MCF 10A (cell line): Measurements from ENCODE around the gene RNF150. TPM values are rescaled to one million over a fixed set of nuclear protein-coding genes. Genes with fewer than 3 reads are reported as not detected.
A peak's percentile ranks its signal among the peaks of the same experiment; 100 is the strongest.

Source experiments
- BruUV-seq: library from RNA; stranded (reverse); fragments of 400-500 nt; replicated peaks from 2 replicates; lab custom pipeline; 2021; lab: Mats Ljungman, UMichigan
- CTCF ChIA-PET: fragments of 300-600 bp; sonication (Branson Sonifier 250); formaldehyde crosslinking; extraction: SDS; loops from one replicate; lab custom pipeline; 2021; ENCODE audit warnings: antibody characterized with exemption, inconsistent platforms; lab: Yijun Ruan, JAX
- POLR2A ChIA-PET: fragments of 300-600, 350-650 bp; sonication (Branson Sonifier 250); formaldehyde crosslinking; extraction: SDS; loops from one replicate; lab custom pipeline; 2020; ENCODE audit warnings: antibody characterized with exemption, inconsistent platforms; lab: Yijun Ruan, JAX
- DNase-seq: peaks from one replicate; pipeline ENCODE4 v3.0.0-alpha.2; 2018; ENCODE audit not compliant: unreplicated experiment
- H3K27ac Mint-ChIP-seq: one replicate; pipeline ENCODE4 v1.8.0; 2022; ENCODE audit warnings: mild to moderate bottlenecking, low read depth, mixed read lengths; ENCODE audit not compliant: unreplicated experiment
- H3K27me3 Mint-ChIP-seq: one replicate; pipeline ENCODE4 v1.8.0; 2022; ENCODE audit warnings: mixed read lengths; ENCODE audit not compliant: insufficient read depth, unreplicated experiment
- H3K36me3 Mint-ChIP-seq: one replicate; pipeline ENCODE4 v1.8.0; 2022; ENCODE audit warnings: mild to moderate bottlenecking, moderate library complexity, mixed read lengths; ENCODE audit not compliant: insufficient read depth, unreplicated experiment
- H3K4me1 Mint-ChIP-seq: one replicate; pipeline ENCODE4 v1.8.0; 2022; ENCODE audit warnings: mixed read lengths; ENCODE audit not compliant: insufficient read depth, unreplicated experiment
- H3K4me3 Mint-ChIP-seq: one replicate; pipeline ENCODE4 v1.8.0; 2022; ENCODE audit warnings: mild to moderate bottlenecking, moderate library complexity, mixed read lengths; ENCODE audit not compliant: unreplicated experiment
- H3K9me3 Mint-ChIP-seq: one replicate; pipeline ENCODE4 v1.8.0; 2022; ENCODE audit warnings: mixed read lengths; ENCODE audit not compliant: unreplicated experiment
- intact Hi-C: fragments of 100-400 bp; cut with micrococcal nuclease; formaldehyde crosslinking; loops from 2 replicates; pipeline ENCODE4 v1.14.1; 2022
- total RNA-seq: library from RNA; stranded (reverse); gene quantifications from 2 replicates; pipeline ENCODE4 v1.2.3, GENCODE V29; 2022
- TF ChIP-seq, protein P1 (sequence below): fragments of 200-600 bp; IDR thresholded peaks from one replicate; pipeline ENCODE4 v1.8.0; 2022; ENCODE audit warnings: antibody characterized with exemption, mild to moderate bottlenecking; ENCODE audit not compliant: unreplicated experiment

The RNF150 gene
- total RNA-seq, 1 experiment from 2014 or later = 0.44 TPM

DNA sequence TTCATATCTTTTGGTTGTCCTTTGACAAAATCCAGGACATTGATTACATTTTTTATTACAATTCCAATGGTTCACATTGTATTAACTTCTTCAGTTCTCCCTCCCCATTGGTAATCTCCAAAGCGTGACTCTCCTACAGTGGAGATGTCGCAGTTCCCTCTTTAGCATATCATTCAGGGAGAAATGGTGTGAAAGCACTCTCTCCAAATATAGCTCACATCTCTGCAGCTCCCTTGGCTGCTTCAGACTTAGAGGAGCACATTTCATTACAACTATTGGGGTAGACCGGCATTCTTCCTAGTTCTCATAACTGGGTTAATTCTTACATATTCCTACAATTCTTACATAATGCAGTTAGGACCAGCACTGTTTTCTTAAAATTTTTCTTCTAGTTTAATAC, 25.3 kb downstream of the RNF150 start:
- no TSS peak for BruUV-seq
- TF ChIP-seq, protein P1, sequence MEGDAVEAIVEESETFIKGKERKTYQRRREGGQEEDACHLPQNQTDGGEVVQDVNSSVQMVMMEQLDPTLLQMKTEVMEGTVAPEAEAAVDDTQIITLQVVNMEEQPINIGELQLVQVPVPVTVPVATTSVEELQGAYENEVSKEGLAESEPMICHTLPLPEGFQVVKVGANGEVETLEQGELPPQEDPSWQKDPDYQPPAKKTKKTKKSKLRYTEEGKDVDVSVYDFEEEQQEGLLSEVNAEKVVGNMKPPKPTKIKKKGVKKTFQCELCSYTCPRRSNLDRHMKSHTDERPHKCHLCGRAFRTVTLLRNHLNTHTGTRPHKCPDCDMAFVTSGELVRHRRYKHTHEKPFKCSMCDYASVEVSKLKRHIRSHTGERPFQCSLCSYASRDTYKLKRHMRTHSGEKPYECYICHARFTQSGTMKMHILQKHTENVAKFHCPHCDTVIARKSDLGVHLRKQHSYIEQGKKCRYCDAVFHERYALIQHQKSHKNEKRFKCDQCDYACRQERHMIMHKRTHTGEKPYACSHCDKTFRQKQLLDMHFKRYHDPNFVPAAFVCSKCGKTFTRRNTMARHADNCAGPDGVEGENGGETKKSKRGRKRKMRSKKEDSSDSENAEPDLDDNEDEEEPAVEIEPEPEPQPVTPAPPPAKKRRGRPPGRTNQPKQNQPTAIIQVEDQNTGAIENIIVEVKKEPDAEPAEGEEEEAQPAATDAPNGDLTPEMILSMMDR = no peak
- no peak overlapping the region for H3K27ac Mint-ChIP-seq
- CTCF ChIA-PET = interaction anchor here (0.6 kb wide), 1 partner anchor 298 kb away, joined by 3 read pairs; no protein-coding TSS in a partner anchor
- POLR2A ChIA-PET = no interaction called here
- intact Hi-C loops = no loop called here
- H3K4me1 Mint-ChIP-seq = peaks cover 2% of the 10 kb centered on the region
- no peaks in the 10 kb centered on the region for H3K27me3 Mint-ChIP-seq
- no peak overlapping the region for H3K4me3 Mint-ChIP-seq
- DNase-seq = no peak
- H3K9me3 Mint-ChIP-seq = no peaks in the 10 kb centered on the region
- H3K36me3 Mint-ChIP-seq = no peaks in the 10 kb centered on the region

DNA sequence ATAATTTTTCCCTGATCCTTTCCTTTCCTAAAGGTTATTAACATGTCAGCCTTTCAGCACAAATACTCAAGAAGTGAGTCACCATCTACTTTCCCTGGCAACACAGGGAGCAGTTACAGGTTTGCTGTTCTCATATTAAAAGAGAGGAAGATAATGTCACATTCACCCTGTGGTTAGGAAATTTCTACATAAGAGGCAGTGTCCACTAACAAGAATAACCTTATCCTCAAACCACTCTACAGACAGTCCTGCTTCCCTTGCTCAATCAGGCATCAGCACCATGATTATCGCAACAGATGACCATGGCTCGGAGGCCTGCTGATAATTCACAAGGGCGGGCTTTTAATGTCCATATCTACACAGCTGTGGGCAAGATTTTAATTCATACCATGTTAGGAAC, 30.9 kb downstream of the RNF150 start:
- ChIA-PET CTCF (interaction anchor here (0.7 to 2.8 kb wide), 2 partner anchors 32 to 208 kb away, joined by 3 to 15 read pairs; partner anchors contain the start of gene RNF150), POLR2A (interaction anchor here (0.5 kb wide), 1 partner anchor 90 kb away, joined by 3 read pairs; no protein-coding TSS in a partner anchor)
- Mint-ChIP-seq H3K4me3 (no peak overlapping the region), H3K27me3 (no peaks in the 10 kb centered on the region), H3K36me3 (no peaks in the 10 kb centered on the region), H3K9me3 (no peaks in the 10 kb centered on the region), H3K27ac (peak overlapping the region; percentile 7), H3K4me1 (peaks cover 11% of the 10 kb centered on the region)
- peak; percentile 74 for DNase-seq
- TF ChIP-seq, protein P1 = no peak
- intact Hi-C loops = no loop called here
- no TSS peak for BruUV-seq

DNA sequence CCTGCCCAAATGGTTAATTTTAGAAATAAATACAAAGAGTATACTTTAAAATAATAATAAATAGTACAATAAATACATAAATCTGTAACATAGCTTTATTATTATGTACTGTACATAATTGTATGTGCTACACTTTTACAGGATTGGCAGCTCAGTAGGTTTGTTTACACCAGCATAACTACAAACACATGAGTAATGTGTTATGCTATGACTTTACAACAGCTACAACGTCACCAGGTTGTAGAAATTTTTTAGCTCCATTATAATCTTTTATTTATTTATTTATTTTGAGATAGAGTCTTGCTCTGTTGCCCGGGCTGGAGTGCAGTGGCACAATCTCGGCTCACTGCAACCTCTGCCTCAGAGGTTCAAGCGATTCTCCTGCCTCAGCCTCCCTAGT, 31.8 kb downstream of the RNF150 start:
- H3K4me1 Mint-ChIP-seq = peaks cover 11% of the 10 kb centered on the region
- CTCF ChIA-PET = interaction anchor here (0.5 to 2.8 kb wide), 5 partner anchors 33 to 746 kb away, joined by 3 to 15 read pairs (median 4); partner anchors contain the start of gene RNF150
- BruUV-seq = no TSS peak
- TF ChIP-seq, protein P1 = no peak
- DNase-seq = no peak
- no peaks in the 10 kb centered on the region for H3K27me3 Mint-ChIP-seq
- intact Hi-C loops = no loop called here
- no peak overlapping the region for H3K4me3 Mint-ChIP-seq
- no peak overlapping the region for H3K27ac Mint-ChIP-seq
- POLR2A ChIA-PET = interaction anchor here (1.2 kb wide), 1 partner anchor 32 kb away, joined by 4 read pairs; the partner anchor contains the start of gene RNF150
- H3K9me3 Mint-ChIP-seq = no peaks in the 10 kb centered on the region
- H3K36me3 Mint-ChIP-seq = no peaks in the 10 kb centered on the region

DNA sequence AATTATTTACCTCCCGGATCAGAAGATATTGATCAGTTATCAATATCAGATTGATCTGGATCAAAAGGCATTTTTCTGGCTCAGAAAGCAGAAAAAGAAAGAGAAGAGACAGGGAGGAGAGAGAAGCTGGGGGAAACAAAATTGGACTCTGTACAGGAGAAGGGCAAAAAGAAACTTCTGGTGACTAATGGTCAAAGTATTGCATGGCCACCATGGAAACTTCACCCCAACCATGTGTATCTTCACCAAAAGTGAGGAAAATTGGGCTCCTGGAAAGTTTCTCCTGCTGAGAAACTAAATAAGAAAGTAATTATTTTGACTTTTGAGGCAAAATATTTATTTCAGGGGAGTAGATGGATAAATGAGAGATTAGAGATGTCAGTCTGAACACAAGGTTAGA, 33.9 kb downstream of the RNF150 start:
- ChIA-PET CTCF (no interaction called here), POLR2A (interaction anchor here (0.9 kb wide), 1 partner anchor 154 kb away, joined by 3 read pairs; no protein-coding TSS in a partner anchor)
- H3K36me3 Mint-ChIP-seq = no peaks in the 10 kb centered on the region
- no peak for DNase-seq
- no peak overlapping the region for H3K4me3 Mint-ChIP-seq
- TF ChIP-seq, protein P1 = no peak
- H3K4me1 Mint-ChIP-seq = peaks cover 11% of the 10 kb centered on the region
- no peaks in the 10 kb centered on the region for H3K27me3 Mint-ChIP-seq
- H3K27ac Mint-ChIP-seq = no peak overlapping the region
- intact Hi-C loops = no loop called here
- BruUV-seq = no TSS peak
- H3K9me3 Mint-ChIP-seq = peaks cover under 1% of the 10 kb centered on the region
